Upper lobe of left lung (tissue), 6 donors: Measurements from ENCODE around the gene PPM1F. TPM values are rescaled to one million over a fixed set of nuclear protein-coding genes. Genes with fewer than 3 reads are reported as not detected.

ENCODE experiments used
- ATAC-seq, 2 donors: fragments of 200-7000 bp; cut with Tn5 transposase; one replicate each; pipeline ENCODE4 v1.9.1; 2022; ENCODE audit warnings: mild to moderate bottlenecking in 2 of 2, moderate library complexity in 2 of 2; ENCODE audit not compliant: low FRiP score in 2 of 2
- DNase-seq, 2 donors: peaks; one replicate each; pipeline ENCODE4 v3.0.0-alpha.2; 2019 to 2020
- H3K27ac ChIP-seq, 4 donors: fragments of 200-600 bp; sonication (generic); one replicate each; pipeline ENCODE4 v1.5.1; 2016 to 2019
- H3K27me3 ChIP-seq, 4 donors: fragments of 200-600 bp; sonication (generic); one replicate each; pipeline ENCODE4 v1.5.1; 2017 to 2019
- H3K36me3 ChIP-seq, 4 donors: fragments of 200-600 bp; sonication (generic); one replicate each; pipeline ENCODE4 v1.5.1; 2016 to 2019
- H3K4me1 ChIP-seq, 4 donors: fragments of 200-600 bp; sonication (generic); one replicate each; pipeline ENCODE4 v1.5.1; 2018 to 2019
- H3K4me3 ChIP-seq, 4 donors: fragments of 200-600 bp; sonication (generic); one replicate each; pipeline ENCODE4 v1.5.1; 2017 to 2019; ENCODE audit warnings: mild to moderate bottlenecking in 2 of 4, moderate library complexity in 1 of 4
- H3K9me3 ChIP-seq, 4 donors: fragments of 200-600 bp; sonication (generic); one replicate each; pipeline ENCODE4 v1.5.1; 2018 to 2019
- CTCF ChIP-seq, 6 experiments: fragments of 450-650 bp in 4 of 6; fragments of 200-600 bp in 2 of 6; sonication (generic) in 2 of 6; IDR thresholded peaks; one replicate each; pipeline ENCODE4 v1.5.1; 2016 to 2019; ENCODE audit warnings: antibody characterized with exemption in 6 of 6
- EP300 ChIP-seq, 4 donors: sonication (generic); formaldehyde crosslinking; IDR thresholded peaks; one replicate each; pipeline ENCODE4 v1.5.1; 2017; ENCODE audit warnings: antibody characterized with exemption in 4 of 4, control low read depth in 2 of 4
- POLR2A ChIP-seq, 4 donors: fragments of 450-650 bp; IDR thresholded peaks; one replicate each; pipeline ENCODE4 v1.5.1; 2016 to 2017; ENCODE audit warnings: antibody characterized with exemption in 4 of 4, mild to moderate bottlenecking in 2 of 4
- POLR2AphosphoS5 ChIP-seq, 2 donors: sonication (generic); formaldehyde crosslinking; IDR thresholded peaks; one replicate each; pipeline ENCODE4 v1.5.1; 2017; ENCODE audit warnings: antibody characterized with exemption in 2 of 2
- WGBS, 2 donors: methylation state at CpG; one replicate each; pipeline ENCODE4 v1.1.5; 2017 to 2018; 5-methylcytosine and 5-hydroxymethylcytosine counted together
- total RNA-seq, 6 donors: library from RNA; depleted of rRNA in 4 of 6; stranded (reverse); fragments of >200 nt in 4 of 6; gene quantifications; one replicate each; pipeline versions ENCODE4 v1.1.0 to v1.2.1, GENCODE V29; 2016 to 2021
- donor health status: DM: no; HTN: no; CAD: no; lungs with moderate emphysema.
- donor health status: DM: no; HTN: yes; CAD: no; lungs with severe emphysema.

The PPM1F gene
- total RNA-seq, 6 donors from 2014 or later = 21.0 to 85.3 (median 33.2) TPM

- DNase-seq = no peak
- peak overlapping the region in 1 of 4 donors; percentile 2 for H3K4me3 ChIP-seq
- no peaks in the 10 kb centered on the region for H3K9me3 ChIP-seq
- H3K36me3 ChIP-seq = peaks cover 0 to 13% (median 8%) of the 10 kb centered on the region in 4 donors
- TF ChIP-seq EP300 (IDR thresholded peaks at IDR 0.05) = no peak
- TF ChIP-seq POLR2A (IDR thresholded peaks at IDR 0.05) = no peak
- no peak for TF ChIP-seq POLR2AphosphoS5 (IDR thresholded peaks at IDR 0.05)
- TF ChIP-seq CTCF (IDR thresholded peaks at IDR 0.05) = no peak
- H3K4me1 ChIP-seq = peaks cover 39 to 74% (median 71%) of the 10 kb centered on the region in 4 donors
- WGBS, 2 donors = 60 to 82% methylated on average over 1 of the region's 1 CpG
- no peak for ATAC-seq
- no peaks in the 10 kb centered on the region for H3K27me3 ChIP-seq
- H3K27ac ChIP-seq = peak overlapping the region; percentile 61 to 96 (median 90)
Observed at GRCh38 chr22:21949948-21950347, 2.7 kb downstream of the PPM1F start.

GRCh38 chr22:21949569-21949918, 3.1 kb downstream of the PPM1F start:
- Histone ChIP-seq H3K4me3 (peak overlapping the region in 1 of 4 donors; percentile 2), H3K9me3 (no peaks in the 10 kb centered on the region), H3K36me3 (peaks cover 0 to 17% (median 11%) of the 10 kb centered on the region in 4 donors), H3K27ac (peak overlapping the region; percentile 61 to 96 (median 90)), H3K27me3 (no peaks in the 10 kb centered on the region), H3K4me1 (peaks cover 41 to 78% (median 74%) of the 10 kb centered on the region in 4 donors)
- TF ChIP-seq EP300 (IDR thresholded peaks at IDR 0.05) = no peak
- no peak for TF ChIP-seq POLR2AphosphoS5 (IDR thresholded peaks at IDR 0.05)
- TF ChIP-seq CTCF (IDR thresholded peaks at IDR 0.05) = no peak
- TF ChIP-seq POLR2A (IDR thresholded peaks at IDR 0.05) = no peak
- 63 to 81% methylated on average over 5 to 8 of the region's 8 CpGs for WGBS, 2 donors
- DNase-seq = no peak
- ATAC-seq = no peak

- H3K9me3 ChIP-seq = no peaks in the 10 kb centered on the region
- H3K27ac ChIP-seq = peak overlapping the region; percentile 61 to 96 (median 90)
- ATAC-seq (no peak), DNase-seq (no peak)
- H3K4me3 ChIP-seq = no peak overlapping the region
- peaks cover 46 to 84% (median 80%) of the 10 kb centered on the region in 4 donors for H3K4me1 ChIP-seq
- peaks cover 0 to 22% (median 16%) of the 10 kb centered on the region in 4 donors for H3K36me3 ChIP-seq
- TF ChIP-seq POLR2AphosphoS5 (IDR thresholded peaks at IDR 0.05) (peak; percentile 59 to 89), POLR2A (IDR thresholded peaks at IDR 0.05) (no peak)
- H3K27me3 ChIP-seq = no peaks in the 10 kb centered on the region
- WGBS, 2 donors = 50 to 71% methylated on average over 7 of the region's 7 CpGs
Observed at GRCh38 chr22:21948824-21949568, 3.7 kb downstream of the PPM1F start.

GRCh38 chr22:21948390-21948789, 4.3 kb downstream of the PPM1F start:
- 69 to 76% methylated on average over 7 to 8 of the region's 8 CpGs for WGBS, 2 donors
- Histone ChIP-seq H3K4me3 (no peak overlapping the region), H3K27ac (peak overlapping the region; percentile 61 to 96 (median 90)), H3K9me3 (no peaks in the 10 kb centered on the region), H3K27me3 (no peaks in the 10 kb centered on the region), H3K4me1 (peaks cover 53 to 90% (median 86%) of the 10 kb centered on the region in 4 donors), H3K36me3 (peaks cover 0 to 28% (median 17%) of the 10 kb centered on the region in 4 donors)
- TF ChIP-seq CTCF (IDR thresholded peaks at IDR 0.05) (no peak), POLR2AphosphoS5 (IDR thresholded peaks at IDR 0.05) (no peak), EP300 (IDR thresholded peaks at IDR 0.05) (no peak), POLR2A (IDR thresholded peaks at IDR 0.05) (no peak)
- no peak for ATAC-seq
- no peak for DNase-seq

- peaks cover 58 to 96% (median 92%) of the 10 kb centered on the region in 4 donors for H3K4me1 ChIP-seq
- TF ChIP-seq CTCF (IDR thresholded peaks at IDR 0.05) (peak in 5 of 6 experiments; percentile 8 to 39 (median 19)), POLR2A (IDR thresholded peaks at IDR 0.05) (no peak)
- H3K9me3 ChIP-seq = no peaks in the 10 kb centered on the region
- H3K36me3 ChIP-seq = peaks cover 0 to 30% (median 17%) of the 10 kb centered on the region in 4 donors
- H3K27ac ChIP-seq = peak overlapping the region; percentile 84 to 98 (median 96)
- H3K27me3 ChIP-seq = no peaks in the 10 kb centered on the region
- peak in 1 of 2 donors; percentile 40 for ATAC-seq
- DNase-seq = no peak
- no peak overlapping the region for H3K4me3 ChIP-seq
- WGBS, 2 donors = 58% methylated on average over 16 of the region's 16 CpGs
Observed at GRCh38 chr22:21947040-21948014, 5.3 kb downstream of the PPM1F start.
